CD14-positive monocyte (primary cell): ENCODE data around the gene WWOX. TPM values are rescaled to one million over a fixed set of nuclear protein-coding genes. Genes with fewer than 3 reads are reported as not detected.

Source experiments
- DNase-seq, 3 donors: peaks; one replicate each; pipeline ENCODE4 v3.0.0-alpha.2; 2011 to 2022
- H2AFZ ChIP-seq: 2 replicates; pipeline ENCODE4 v1.6.0; 2012; ENCODE audit warnings: mild to moderate bottlenecking, low read depth, low read length, inconsistent platforms; ENCODE audit not compliant: insufficient read depth, poor library complexity, severe bottlenecking
- H3K27ac ChIP-seq, 2 donors: 1 replicate in 1 of 2; 2 replicates in 1 of 2; pipeline ENCODE4 v1.5.1; 2012 to 2013; ENCODE audit warnings: low read length in 2 of 2, control low read depth in 1 of 2, inconsistent platforms in 1 of 2, low read depth in 1 of 2, mild to moderate bottlenecking in 1 of 2
- H3K27me3 ChIP-seq, 2 donors: one replicate each; pipeline versions ENCODE4 v1.6.0 to v1.6.1; 2011 to 2013; ENCODE audit warnings: low read length in 2 of 2; ENCODE audit not compliant: control insufficient read depth in 2 of 2, insufficient read depth in 2 of 2
- H3K36me3 ChIP-seq, 2 donors: replicated peaks in 1 of 2; 1 replicate in 1 of 2; 2 replicates in 1 of 2; pipeline versions ENCODE4 v1.5.1 to v1.6.1; 2012 to 2013; ENCODE audit warnings: low read length in 2 of 2, control low read depth in 1 of 2, inconsistent platforms in 1 of 2, mild to moderate bottlenecking in 1 of 2; ENCODE audit not compliant: insufficient read depth in 2 of 2, control insufficient read depth in 1 of 2
- H3K4me1 ChIP-seq, 2 donors: 1 replicate in 1 of 2; 2 replicates in 1 of 2; pipeline versions ENCODE4 v1.5.1 to v1.6.1; 2012 to 2013; ENCODE audit warnings: low read length in 2 of 2, control low read depth in 1 of 2, inconsistent platforms in 1 of 2, mild to moderate bottlenecking in 1 of 2, moderate library complexity in 1 of 2; ENCODE audit not compliant: insufficient read depth in 2 of 2, control insufficient read depth in 1 of 2
- H3K4me2 ChIP-seq: replicated peaks from 2 replicates; pipeline ENCODE3; 2012; ENCODE audit warnings: low read length, moderate library complexity, mild to moderate bottlenecking; ENCODE audit not compliant: poor library complexity, severe bottlenecking; ENCODE audit errors: extremely low read depth
- H3K4me3 ChIP-seq, 3 experiments: fragments of 200-600 bp in 1 of 3; sonication (generic) in 1 of 3; replicated peaks in 1 of 3; 1 replicate in 2 of 3; 2 replicates in 1 of 3; pipeline ENCODE4 v1.5.1; 2011 to 2013; ENCODE audit warnings: low read length in 3 of 3, mild to moderate bottlenecking in 3 of 3, control low read depth in 2 of 3, low read depth in 2 of 3, inconsistent platforms in 1 of 3, moderate library complexity in 1 of 3
- H3K79me2 ChIP-seq: 2 replicates; pipeline ENCODE4 v1.6.0; 2012; ENCODE audit warnings: mild to moderate bottlenecking, control low read depth, inconsistent platforms, low read length, moderate library complexity; ENCODE audit not compliant: insufficient read depth
- H3K9ac ChIP-seq: 2 replicates; pipeline ENCODE4 v1.6.0; 2017; ENCODE audit warnings: low read length, mild to moderate bottlenecking; ENCODE audit not compliant: insufficient read depth, poor library complexity, severe bottlenecking
- H3K9me3 ChIP-seq, 2 donors: replicated peaks in 1 of 2; 1 replicate in 1 of 2; 2 replicates in 1 of 2; pipeline versions ENCODE4 v1.5.1 to v1.6.1; 2012 to 2013; ENCODE audit warnings: low read length in 2 of 2, control low read depth in 1 of 2; ENCODE audit not compliant: control insufficient read depth in 1 of 2, insufficient read depth in 1 of 2
- H4K20me1 ChIP-seq: 2 replicates; pipeline ENCODE4 v1.6.0; 2012; ENCODE audit warnings: mild to moderate bottlenecking, low read length, control low read depth, moderate library complexity; ENCODE audit not compliant: insufficient read depth
- H3K27ac Mint-ChIP-seq, 7 donors: one replicate each; pipeline ENCODE4 v1.8.0; 2020; ENCODE audit warnings: mild to moderate bottlenecking in 7 of 7, mixed read lengths in 7 of 7, moderate library complexity in 6 of 7, inconsistent platforms in 2 of 7
- H3K27me3 Mint-ChIP-seq, 3 donors: one replicate each; pipeline ENCODE4 v1.8.0; 2021 to 2022; ENCODE audit warnings: low read depth in 3 of 3, mild to moderate bottlenecking in 3 of 3, mixed read lengths in 3 of 3, moderate library complexity in 3 of 3, inconsistent platforms in 1 of 3
- H3K36me3 Mint-ChIP-seq, 2 donors: one replicate each; pipeline ENCODE4 v1.8.0; 2020; ENCODE audit warnings: mixed read lengths in 2 of 2, inconsistent platforms in 1 of 2, mild to moderate bottlenecking in 1 of 2
- H3K4me1 Mint-ChIP-seq: one replicate; pipeline ENCODE4 v1.8.0; 2020; ENCODE audit warnings: mild to moderate bottlenecking, mixed read lengths
- H3K4me3 Mint-ChIP-seq, 2 donors: one replicate each; pipeline ENCODE4 v1.8.0; 2020; ENCODE audit warnings: mild to moderate bottlenecking in 2 of 2, mixed read lengths in 2 of 2, moderate library complexity in 1 of 2
- H3K9me3 Mint-ChIP-seq, 7 donors: one replicate each; pipeline ENCODE4 v1.8.0; 2020 to 2022; ENCODE audit warnings: mixed read lengths in 7 of 7, mild to moderate bottlenecking in 6 of 7, moderate library complexity in 6 of 7, inconsistent platforms in 2 of 7
- WGBS: methylation state at CpG from one replicate; pipeline ENCODE4 v1.1.5; 2013; ENCODE audit warnings: missing lambda C conversion rate; ENCODE audit not compliant: insufficient coverage; 5-methylcytosine and 5-hydroxymethylcytosine counted together
- intact Hi-C, 2 donors: fragments of 100-400 bp; cut with micrococcal nuclease; formaldehyde crosslinking; loops; one replicate each; pipeline versions ENCODE4 v1.15.0 to v1.15.1; 2023
- polyA plus RNA-seq, 3 donors: library from polyadenylated mRNA; depleted of rRNA in 1 of 3; unstranded in 2 of 3; stranded (reverse) in 1 of 3; fragments of 300-500 nt in 2 of 3; fragments of >200 nt in 1 of 3; fragmentation: Illumina TruSeq in 2 of 3; gene quantifications; 1 replicate in 2 of 3; 2 replicates in 1 of 3; pipeline ENCODE4 v1.2.3, GENCODE V29; 2012 to 2021
- TF ChIP-seq, protein P1 (sequence below): fragments of 200-600 bp; IDR thresholded peaks from one replicate; pipeline ENCODE4 v1.8.0; 2022; ENCODE audit warnings: antibody characterized with exemption, mild to moderate bottlenecking

WWOX gene
- polyA plus RNA-seq, 3 donors: 4.0 to 7.0 (median 6.3) TPM

DNA sequence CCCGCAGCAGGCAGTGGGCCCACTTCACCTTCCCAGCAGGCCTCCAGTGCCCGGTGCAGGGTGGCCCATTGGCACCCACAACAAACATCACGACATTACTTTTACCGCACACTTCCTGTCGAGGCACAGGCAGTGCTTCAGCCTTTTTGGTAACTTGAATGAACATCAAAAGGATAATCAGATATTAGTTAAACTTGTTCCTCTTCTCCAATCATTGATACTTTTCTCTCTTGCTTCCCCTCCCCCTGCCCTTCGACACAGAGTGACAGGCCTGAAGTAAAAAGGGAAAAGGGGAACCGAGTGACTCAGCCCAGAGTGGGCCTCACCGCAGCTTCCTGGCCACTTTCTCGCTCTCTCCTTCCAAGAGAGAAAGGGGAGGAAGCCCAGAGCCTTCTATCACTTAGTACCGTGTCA lies 994.1 kb downstream of the WWOX start:
- intact Hi-C loops: loop anchor here (2.0 to 10.0 kb wide), 3 partner anchors 61 to 509 kb away; partner anchors contain the start of gene MAF (in 1 of the 2)
- Mint-ChIP-seq H3K27ac (peak overlapping the region; percentile 74 to 93 (median 89)), H3K4me3 (peak overlapping the region; percentile 70 to 81), H3K4me1 (peaks cover 93% of the 10 kb centered on the region), H3K9me3 (peaks cover 0 to 2% (median 0%) of the 10 kb centered on the region in 7 donors), H3K36me3 (peaks cover 2 to 7% of the 10 kb centered on the region in 2 donors), H3K27me3 (peaks cover 0 to 8% (median 0%) of the 10 kb centered on the region in 3 donors)
- TF ChIP-seq, protein P1, sequence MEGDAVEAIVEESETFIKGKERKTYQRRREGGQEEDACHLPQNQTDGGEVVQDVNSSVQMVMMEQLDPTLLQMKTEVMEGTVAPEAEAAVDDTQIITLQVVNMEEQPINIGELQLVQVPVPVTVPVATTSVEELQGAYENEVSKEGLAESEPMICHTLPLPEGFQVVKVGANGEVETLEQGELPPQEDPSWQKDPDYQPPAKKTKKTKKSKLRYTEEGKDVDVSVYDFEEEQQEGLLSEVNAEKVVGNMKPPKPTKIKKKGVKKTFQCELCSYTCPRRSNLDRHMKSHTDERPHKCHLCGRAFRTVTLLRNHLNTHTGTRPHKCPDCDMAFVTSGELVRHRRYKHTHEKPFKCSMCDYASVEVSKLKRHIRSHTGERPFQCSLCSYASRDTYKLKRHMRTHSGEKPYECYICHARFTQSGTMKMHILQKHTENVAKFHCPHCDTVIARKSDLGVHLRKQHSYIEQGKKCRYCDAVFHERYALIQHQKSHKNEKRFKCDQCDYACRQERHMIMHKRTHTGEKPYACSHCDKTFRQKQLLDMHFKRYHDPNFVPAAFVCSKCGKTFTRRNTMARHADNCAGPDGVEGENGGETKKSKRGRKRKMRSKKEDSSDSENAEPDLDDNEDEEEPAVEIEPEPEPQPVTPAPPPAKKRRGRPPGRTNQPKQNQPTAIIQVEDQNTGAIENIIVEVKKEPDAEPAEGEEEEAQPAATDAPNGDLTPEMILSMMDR: no peak
- Histone ChIP-seq H3K36me3 (no peaks in the 10 kb centered on the region), H3K9ac (no peak overlapping the region), H3K27ac (peak overlapping the region; percentile 62 to 71), H3K4me1 (peaks cover 92 to 95% of the 10 kb centered on the region in 2 donors), H3K4me2 (peak overlapping the region; percentile 75), H3K27me3 (no peaks in the 10 kb centered on the region), H3K79me2 (no peaks in the 10 kb centered on the region), H3K9me3 (no peaks in the 10 kb centered on the region), H2AFZ (no peak overlapping the region), H4K20me1 (no peaks in the 10 kb centered on the region), H3K4me3 (peak overlapping the region in 2 of 3 experiments; percentile 21 to 58)
- no CpG with 5 or more reads among the region's 10 CpGs for WGBS
- peak; percentile 79 to 91 (median 91) for DNase-seq

DNA sequence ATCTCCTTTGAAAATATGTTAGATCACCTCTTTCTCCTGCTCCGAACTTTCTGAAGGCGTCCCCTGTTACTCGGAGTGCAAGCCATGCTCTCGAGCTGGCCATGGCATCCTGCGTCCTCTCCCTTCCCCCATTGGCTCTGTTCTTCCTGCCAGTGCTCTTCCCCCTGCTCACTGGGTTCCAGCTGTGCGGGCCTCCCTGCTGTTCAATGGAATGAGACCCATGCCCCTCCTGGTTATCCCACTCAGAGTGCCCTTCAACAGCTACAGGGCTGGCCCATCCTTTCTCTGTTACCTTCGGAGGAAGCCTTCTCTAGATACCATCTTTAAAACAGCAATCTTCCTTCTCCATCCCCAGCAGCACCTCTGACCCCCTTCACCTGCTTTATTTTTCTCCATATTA lies 996.8 kb downstream of the WWOX start:
- no peak overlapping the region for H3K9ac ChIP-seq
- no peak overlapping the region for H3K4me2 ChIP-seq
- no peaks in the 10 kb centered on the region for H4K20me1 ChIP-seq
- no peak overlapping the region for H3K4me3 ChIP-seq
- peaks cover 86 to 90% of the 10 kb centered on the region in 2 donors for H3K4me1 ChIP-seq
- Mint-ChIP-seq H3K4me1 (peaks cover 88% of the 10 kb centered on the region), H3K36me3 (peaks cover 2 to 7% of the 10 kb centered on the region in 2 donors), H3K9me3 (peaks cover 0 to 5% (median 2%) of the 10 kb centered on the region in 7 donors), H3K27me3 (peaks cover 0 to 3% (median 0%) of the 10 kb centered on the region in 3 donors), H3K4me3 (peak overlapping the region in 1 of 2 donors; percentile 28), H3K27ac (peak overlapping the region in 4 of 7 donors; percentile 44 to 76 (median 64))
- no peak overlapping the region for H3K27ac ChIP-seq
- intact Hi-C loops: loop anchor here in 1 of 2 donors (10.0 kb wide), 1 partner anchor 59 kb away; no protein-coding TSS in a partner anchor
- no peaks in the 10 kb centered on the region for H3K27me3 ChIP-seq
- H2AFZ ChIP-seq: no peak overlapping the region
- H3K79me2 ChIP-seq: no peaks in the 10 kb centered on the region
- 93% methylated on average over 7 of the region's 7 CpGs for WGBS
- H3K36me3 ChIP-seq: no peaks in the 10 kb centered on the region
- no peak for DNase-seq
- TF ChIP-seq, protein P1: no peak
- no peaks in the 10 kb centered on the region for H3K9me3 ChIP-seq
